Mucosa of gallbladder (tissue), 1 donor: ENCODE measurements around the gene ANGPTL2. TPM values are rescaled to one million over a fixed set of nuclear protein-coding genes. Genes with fewer than 3 reads are reported as not detected.
A peak's percentile ranks its signal among the peaks of the same experiment; 100 is the strongest.

ENCODE experiments used
- DNase-seq: peaks from one replicate; pipeline ENCODE4 v3.0.0-alpha.2; 2020; ENCODE audit warnings: low spot score
- total RNA-seq: library from RNA; stranded (reverse); gene quantifications from one replicate; pipeline ENCODE4 v1.2.1, GENCODE V29; 2021
- donor health status: DM: no; HTN: no; CAD: no.

Gene ANGPTL2
- total RNA-seq, 1 donor from 2014 or later, result 55.2 TPM

DNA sequence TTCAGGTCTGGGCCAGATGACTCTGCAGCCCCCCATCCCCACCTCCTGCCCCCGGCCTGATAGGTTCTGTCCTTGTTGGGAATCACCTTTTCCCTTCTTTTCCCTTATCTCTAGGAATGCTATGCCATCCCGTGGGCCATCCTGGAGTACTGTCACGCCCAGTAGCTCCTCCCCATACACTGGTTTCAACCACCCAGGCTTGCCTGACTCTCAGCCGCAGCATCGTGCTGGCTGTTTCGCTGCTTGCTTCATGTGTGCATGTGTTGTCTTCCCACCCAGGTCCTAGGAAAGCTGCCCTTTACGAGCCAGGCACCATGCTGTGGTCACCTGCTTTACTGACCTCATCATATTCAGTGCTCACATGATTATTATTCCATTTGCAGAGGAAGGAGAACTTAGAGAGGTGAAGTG, 71.8 kb downstream of the ANGPTL2 start:
- DNase-seq, result no peak

DNA sequence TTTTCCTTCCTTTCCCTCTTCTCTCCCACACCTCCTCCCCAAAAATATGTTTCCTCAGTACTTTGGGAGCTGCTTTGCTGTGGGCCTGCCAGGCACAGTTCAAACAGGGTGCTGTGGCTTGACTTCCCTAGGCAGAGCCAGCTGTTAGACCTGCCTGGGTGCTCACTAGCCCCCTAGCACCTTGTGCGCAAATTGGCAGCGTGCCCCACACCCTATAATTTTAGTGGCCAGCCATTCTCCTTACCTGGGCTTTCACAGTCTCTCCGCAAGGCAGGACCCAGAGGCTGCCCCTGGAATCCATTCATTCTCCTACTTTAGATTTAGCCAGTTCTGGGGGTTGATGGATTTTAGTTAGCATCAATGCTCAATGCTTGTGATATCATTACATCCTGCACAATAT, 72.3 kb downstream of the ANGPTL2 start:
- DNase-seq, result no peak

DNA sequence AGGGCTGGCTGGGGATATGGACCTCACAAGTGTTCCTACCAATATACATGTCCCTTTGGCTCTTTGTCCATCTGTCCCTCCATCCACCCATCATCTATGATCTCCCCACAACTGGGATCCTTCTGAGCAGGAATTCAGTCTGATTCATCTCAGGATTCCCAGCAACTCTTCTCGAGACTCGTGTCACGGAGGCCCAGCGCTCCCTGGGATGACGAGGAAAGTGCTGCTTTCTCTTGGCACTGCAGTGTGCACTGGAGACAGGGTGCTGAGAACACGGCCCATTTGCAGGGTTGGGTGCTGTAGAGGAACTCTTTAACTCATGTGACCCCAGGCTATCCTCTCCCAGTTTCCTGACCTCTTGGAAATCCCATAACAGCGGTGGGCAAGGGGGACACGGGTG, 72.9 kb downstream of the ANGPTL2 start:
- DNase-seq, result no peak

DNA sequence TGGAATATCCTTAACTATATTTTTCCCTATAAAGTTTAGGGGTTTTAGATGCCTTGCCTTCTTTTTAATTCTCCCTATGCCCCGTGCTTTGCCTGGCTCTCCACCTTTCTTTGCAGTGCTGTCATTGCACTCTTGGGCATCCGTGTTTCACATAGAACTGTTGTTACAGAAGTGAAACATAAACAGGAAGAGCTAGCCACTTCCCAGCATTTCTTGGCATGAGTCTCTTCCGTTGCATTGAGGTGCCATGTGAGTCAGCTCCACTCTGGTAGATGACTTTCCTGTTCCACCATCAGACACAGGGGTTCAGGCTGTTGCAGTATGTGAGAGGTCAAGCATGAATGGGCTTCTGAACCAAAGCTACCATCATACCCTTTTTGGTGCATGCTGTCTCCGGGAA, 73.4 kb downstream of the ANGPTL2 start:
- peak; percentile 34 for DNase-seq

DNA sequence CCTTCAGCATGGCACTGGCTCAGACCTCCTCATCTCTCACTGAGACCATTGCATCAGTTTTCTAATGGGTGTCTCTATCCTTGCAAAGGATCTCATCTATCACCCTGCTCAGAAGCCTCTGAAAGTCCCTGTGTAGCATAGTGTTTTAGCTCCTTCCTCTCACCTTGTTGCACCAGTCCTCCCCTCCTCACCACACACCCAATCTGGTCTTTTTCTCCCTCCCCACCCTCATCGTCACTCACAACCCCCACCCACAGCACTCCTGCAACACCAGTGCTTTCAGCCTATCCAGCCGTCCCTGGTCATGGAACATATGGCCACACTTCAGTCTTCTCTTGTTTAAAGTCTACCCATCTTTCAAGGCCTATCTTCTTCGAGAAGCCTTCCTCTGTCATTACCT, 74.5 kb downstream of the ANGPTL2 start:
- DNase-seq, result no peak

DNA sequence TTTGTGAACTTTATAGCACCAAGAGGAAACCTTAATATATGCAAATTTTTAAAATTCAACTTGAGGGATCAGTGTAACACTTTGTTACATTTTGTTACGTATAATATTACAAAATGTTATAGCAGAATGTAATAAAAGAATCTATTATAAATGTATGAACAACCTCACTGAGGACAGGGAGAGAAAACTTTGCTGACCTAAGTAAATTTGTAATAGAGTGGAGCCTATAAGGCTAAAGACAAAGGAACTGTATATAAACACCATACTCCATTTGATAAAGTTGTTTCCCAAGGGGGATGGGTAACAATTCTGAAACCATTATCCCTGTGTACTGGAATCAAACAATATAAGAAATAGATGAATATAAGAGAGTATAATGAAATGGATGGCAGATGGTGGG, 77.3 kb downstream of the ANGPTL2 start:
- no peak for DNase-seq

DNA sequence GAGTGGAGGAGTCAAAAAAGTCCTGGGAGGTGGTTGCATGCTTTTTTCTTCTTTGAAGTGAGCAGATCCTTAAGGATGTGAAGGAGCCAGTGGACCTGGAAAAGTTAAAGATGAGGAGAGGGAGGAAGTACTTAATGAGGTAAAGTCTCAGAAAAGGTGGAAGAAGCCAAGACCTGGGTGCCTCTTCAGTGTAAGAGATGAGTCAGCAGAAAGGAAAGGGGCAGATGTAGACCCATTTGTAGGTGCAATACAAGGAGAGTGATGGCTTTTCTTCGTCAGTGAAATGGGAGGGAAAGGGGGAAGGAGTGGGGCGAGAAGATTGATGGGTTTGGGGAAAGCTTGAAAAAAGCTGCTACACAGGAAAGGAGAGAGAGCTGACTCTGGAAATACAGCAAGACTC, 82.9 kb downstream of the ANGPTL2 start:
- DNase-seq, result no peak

DNA sequence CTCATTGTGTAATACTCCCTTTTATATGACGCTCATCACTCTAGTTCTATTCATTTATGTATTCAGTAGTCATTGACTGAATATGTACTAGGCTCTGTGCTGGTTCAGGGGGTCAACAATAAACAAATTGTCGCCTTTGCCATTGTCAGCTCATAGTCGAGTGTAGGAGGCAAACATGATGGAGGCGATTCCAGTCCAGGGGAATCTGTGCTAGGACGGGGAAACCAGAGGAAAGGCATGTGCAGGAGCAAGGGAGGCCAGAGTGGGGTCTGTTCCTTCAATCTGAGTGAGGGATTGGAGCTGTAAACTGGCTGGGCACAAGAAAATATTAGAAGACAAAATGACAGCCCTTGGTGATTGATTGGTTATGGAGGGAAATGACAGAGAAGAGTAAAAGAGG, 83.9 kb downstream of the ANGPTL2 start:
- DNase-seq, result no peak

Other genes with a start within 250 kb of the ANGPTL2 start
- 34.7 TPM for gene RALGPS1, start 207.9 kb downstream of the ANGPTL2 start, total RNA-seq
- 17.1 TPM for gene GARNL3, start 142.1 kb upstream of the ANGPTL2 start, total RNA-seq